PC-3 (cell line): Measurements from ENCODE around the gene ALDH8A1. TPM values are rescaled to one million over a fixed set of nuclear protein-coding genes. Genes with fewer than 3 reads are reported as not detected.

ENCODE experiments used
- ATAC-seq: fragments of 200-7000 bp; cut with Tn5 transposase; 2 replicates; pipeline ENCODE4 v1.9.1; 2020; ENCODE audit warnings: mild to moderate bottlenecking, moderate library complexity
- BruUV-seq: library from RNA; stranded (reverse); fragments of 400-500 nt; replicated peaks from 2 replicates; lab custom pipeline; 2021; lab: Mats Ljungman, UMichigan
- CTCF ChIA-PET: fragments of 300-600 bp; sonication (Branson Sonifier 250); formaldehyde crosslinking; loops from one replicate; lab custom pipeline; 2022; ENCODE audit warnings: antibody characterized with exemption; lab: Charles Lee
- POLR2A ChIA-PET: fragments of 300-600 bp; sonication (Branson Sonifier 250); formaldehyde crosslinking; loops from one replicate; lab custom pipeline; 2022; ENCODE audit warnings: antibody characterized with exemption; ENCODE audit not compliant: unreplicated experiment; lab: Charles Lee
- DNase-seq: peaks from one replicate; pipeline ENCODE4 v3.0.0-alpha.2; 2015
- H2AFZ ChIP-seq: fragments of 300-600 bp; sonication (generic); 2 replicates; pipeline ENCODE4 v1.6.0; 2016; ENCODE audit warnings: antibody characterized with exemption, low read length
- H3F3A ChIP-seq: fragments of 300-600 bp; sonication (generic); one replicate; pipeline ENCODE4 v1.6.0; 2017; ENCODE audit warnings: antibody characterized with exemption, low read length, control low read depth, mild to moderate bottlenecking; ENCODE audit not compliant: unreplicated experiment
- H3K27ac ChIP-seq: fragments of 300-600 bp; sonication (generic); 2 replicates; pipeline ENCODE4 v1.5.1; 2016; ENCODE audit warnings: mild to moderate bottlenecking, low read length
- H3K27me3 ChIP-seq: fragments of 300-600 bp; sonication (generic); 2 replicates; pipeline ENCODE4 v1.6.1; 2016; ENCODE audit warnings: low read length, mixed read lengths
- H3K36me3 ChIP-seq: fragments of 300-600 bp; sonication (generic); 2 replicates; pipeline ENCODE4 v1.6.1; 2016; ENCODE audit warnings: low read depth, mixed run types, low read length, mixed read lengths
- H3K4me1 ChIP-seq: fragments of 300-600 bp; sonication (generic); 2 replicates; pipeline ENCODE4 v1.5.1; 2016; ENCODE audit warnings: low read length; ENCODE audit not compliant: insufficient read depth
- H3K4me2 ChIP-seq: fragments of 300-600 bp; sonication (generic); 2 replicates; pipeline ENCODE4 v1.6.0; 2016; ENCODE audit warnings: low read length
- H3K4me3 ChIP-seq: fragments of 300-600 bp; sonication (generic); 2 replicates; pipeline ENCODE4 v1.5.1; 2016; ENCODE audit warnings: mild to moderate bottlenecking, low read length, mixed read lengths
- H3K79me2 ChIP-seq: fragments of 300-600 bp; sonication (generic); 2 replicates; pipeline ENCODE4 v1.6.1; 2017; ENCODE audit warnings: low read length, mixed read lengths
- H3K9ac ChIP-seq: fragments of 300-600 bp; sonication (generic); 2 replicates; pipeline ENCODE4 v1.6.0; 2016; ENCODE audit warnings: mild to moderate bottlenecking, low read length
- H3K9me2 ChIP-seq: fragments of 300-600 bp; sonication (generic); replicated peaks from 2 replicates; pipeline ENCODE4 v1.6.1; 2016; ENCODE audit warnings: mixed run types, low read length, mixed read lengths
- H3K9me3 ChIP-seq: fragments of 300-600 bp; sonication (generic); 2 replicates; pipeline ENCODE4 v1.6.1; 2016; ENCODE audit warnings: low read length, mixed read lengths
- H4K20me1 ChIP-seq: fragments of 300-600 bp; sonication (generic); 2 replicates; pipeline ENCODE4 v1.6.1; 2016; ENCODE audit warnings: low read length, mixed read lengths
- CTCF ChIP-seq: fragments of 300-600 bp; sonication (generic); conservative IDR thresholded peaks from 2 replicates; pipeline ENCODE4 v1.5.1; 2017; ENCODE audit warnings: antibody characterized with exemption, low read depth, mild to moderate bottlenecking, low read length
- EZH2 ChIP-seq: fragments of 300-600 bp; sonication (generic); IDR thresholded peaks from one replicate; pipeline ENCODE4 v1.6.1; 2017; ENCODE audit warnings: antibody characterized with exemption, mild to moderate bottlenecking, low read length; ENCODE audit not compliant: unreplicated experiment
- EZH2phosphoT487 ChIP-seq: fragments of 300-600 bp; sonication (generic); IDR thresholded peaks from 2 replicates; pipeline ENCODE4 v1.6.1; 2018; ENCODE audit warnings: mild to moderate bottlenecking, antibody characterized with exemption, low read length, borderline replicate concordance
- intact Hi-C: fragments of 100-400 bp; cut with micrococcal nuclease; formaldehyde crosslinking; loops from 2 replicates; pipeline ENCODE4 v1.9.0; 2023
- total RNA-seq: library from RNA; depleted of rRNA; stranded (reverse); fragments of >200 nt; gene quantifications from 2 replicates; pipeline ENCODE4 v1.2.3, GENCODE V29; 2014

The ALDH8A1 gene
- total RNA-seq, 1 experiment from 2014 or later, result 1.9 TPM

GRCh38 chr6:134891633-134892032, 58.3 kb downstream of the ALDH8A1 start:
- ChIA-PET POLR2A (no interaction called here), CTCF (no interaction called here)
- H3K4me2 ChIP-seq, result no peak overlapping the region
- H3K4me1 ChIP-seq, result no peaks in the 10 kb centered on the region
- intact Hi-C loops, result no loop called here
- no peak for ATAC-seq
- no peak overlapping the region for H2AFZ ChIP-seq
- H3K27me3 ChIP-seq, result no peaks in the 10 kb centered on the region
- TF ChIP-seq EZH2 (no peak), CTCF (no peak), EZH2phosphoT487 (no peak)
- no peak overlapping the region for H3K27ac ChIP-seq
- no peaks in the 10 kb centered on the region for H3F3A ChIP-seq
- no peaks in the 10 kb centered on the region for H3K9me3 ChIP-seq
- no peak overlapping the region for H3K4me3 ChIP-seq
- DNase-seq, result no peak
- H3K9me2 ChIP-seq, result no peaks in the 10 kb centered on the region
- BruUV-seq, result no TSS peak
- no peak overlapping the region for H3K9ac ChIP-seq
- no peaks in the 10 kb centered on the region for H3K79me2 ChIP-seq
- no peaks in the 10 kb centered on the region for H4K20me1 ChIP-seq
- no peaks in the 10 kb centered on the region for H3K36me3 ChIP-seq

- no peak overlapping the region for H3K9ac ChIP-seq
- no peaks in the 10 kb centered on the region for H3K27me3 ChIP-seq
- ChIA-PET POLR2A (no interaction called here), CTCF (interaction anchor here (0.7 kb wide), 1 partner anchor 15 kb away, joined by 3 read pairs; no protein-coding TSS in a partner anchor)
- no peak overlapping the region for H3K27ac ChIP-seq
- no peak overlapping the region for H3K4me3 ChIP-seq
- no peaks in the 10 kb centered on the region for H4K20me1 ChIP-seq
- H3K9me2 ChIP-seq, result no peaks in the 10 kb centered on the region
- no peak overlapping the region for H2AFZ ChIP-seq
- no peak for DNase-seq
- no peaks in the 10 kb centered on the region for H3F3A ChIP-seq
- H3K36me3 ChIP-seq, result no peaks in the 10 kb centered on the region
- no peaks in the 10 kb centered on the region for H3K4me1 ChIP-seq
- intact Hi-C loops, result no loop called here
- no TSS peak for BruUV-seq
- H3K79me2 ChIP-seq, result no peaks in the 10 kb centered on the region
- no peak for ATAC-seq
- no peaks in the 10 kb centered on the region for H3K9me3 ChIP-seq
- no peak overlapping the region for H3K4me2 ChIP-seq
- TF ChIP-seq CTCF (no peak), EZH2phosphoT487 (no peak), EZH2 (no peak)
Measured at GRCh38 chr6:134888316-134888715, 61.6 kb downstream of the ALDH8A1 start.

GRCh38 chr6:134884752-134885151, 65.1 kb downstream of the ALDH8A1 start:
- H3K27me3 ChIP-seq, result no peaks in the 10 kb centered on the region
- H3K9ac ChIP-seq, result no peak overlapping the region
- TF ChIP-seq EZH2, result no peak
- TF ChIP-seq CTCF, result no peak
- TF ChIP-seq EZH2phosphoT487, result no peak
- no peaks in the 10 kb centered on the region for H4K20me1 ChIP-seq
- no TSS peak for BruUV-seq
- no peaks in the 10 kb centered on the region; the same call in 1 of the 2 replicates for H3K36me3 ChIP-seq
- no peak overlapping the region for H3K4me2 ChIP-seq
- no peaks in the 10 kb centered on the region for H3K4me1 ChIP-seq
- ChIA-PET CTCF (no interaction called here), POLR2A (no interaction called here)
- no peak for ATAC-seq
- DNase-seq, result no peak
- H3K79me2 ChIP-seq, result no peaks in the 10 kb centered on the region
- no peaks in the 10 kb centered on the region for H3F3A ChIP-seq
- H3K4me3 ChIP-seq, result no peak overlapping the region
- no peaks in the 10 kb centered on the region for H3K9me2 ChIP-seq
- no peaks in the 10 kb centered on the region for H3K9me3 ChIP-seq
- intact Hi-C loops, result loop anchor here (5.0 kb wide), 1 partner anchor 712 kb away; no protein-coding TSS in a partner anchor
- H2AFZ ChIP-seq, result no peak overlapping the region
- H3K27ac ChIP-seq, result no peak overlapping the region
